GM19035 (cell line): ENCODE measurements around the gene SOX18.

Experiments used
- ATAC-seq: cut with Tn5 transposase; IDR thresholded peaks from one replicate; pipeline ENCODE4 v1.9.1; 2021; ENCODE audit not compliant: unreplicated experiment

The SOX18 gene

GRCh38 chr20:64069209-64069613, 19.8 kb upstream of the SOX18 start:
- ATAC-seq, result no peak

GRCh38 chr20:64068386-64069208, 19.2 kb upstream of the SOX18 start:
- no peak for ATAC-seq

GRCh38 chr20:64067733-64068307, 18.4 kb upstream of the SOX18 start:
- no peak for ATAC-seq

- ATAC-seq, result no peak
These were observed 17.7 kb upstream of the SOX18 start for GRCh38 chr20:64067005-64067632.

- peak; percentile 35 for ATAC-seq
These were observed 16.5 kb upstream of the SOX18 start for GRCh38 chr20:64065974-64066343.

- no peak for ATAC-seq
These were observed 15.9 kb upstream of the SOX18 start for GRCh38 chr20:64065062-64065973.

- no peak for ATAC-seq
These were observed 14.8 kb upstream of the SOX18 start for GRCh38 chr20:64064145-64064698.

GRCh38 chr20:64063389-64064144, 14.1 kb upstream of the SOX18 start:
- no peak for ATAC-seq

- peak; percentile 86 for ATAC-seq
These were observed 13.4 kb upstream of the SOX18 start, which contains the start of gene TCEA2 for GRCh38 chr20:64062596-64063388. Gene TCEA2, plus strand, starts transcription at chr20:64063198. Its CDS starts 115 bp downstream, at chr20:64063313.

- ATAC-seq, result no peak
These were observed 12.8 kb upstream of the SOX18 start for GRCh38 chr20:64062276-64062595.

GRCh38 chr20:64058536-64058935, 9.1 kb upstream of the SOX18 start:
- ATAC-seq, result no peak

GRCh38 chr20:64057628-64058498, 8.4 kb upstream of the SOX18 start:
- ATAC-seq, result no peak

GRCh38 chr20:64056889-64057627, 7.6 kb upstream of the SOX18 start:
- no peak for ATAC-seq

- no peak for ATAC-seq
These were observed 7.1 kb upstream of the SOX18 start for GRCh38 chr20:64056639-64056888.

GRCh38 chr20:64055893-64056638, 6.6 kb upstream of the SOX18 start:
- ATAC-seq, result no peak

GRCh38 chr20:64055396-64055892, 6.0 kb upstream of the SOX18 start:
- no peak for ATAC-seq
